Measurements from ENCODE around the gene EEFSEC.

DNA sequence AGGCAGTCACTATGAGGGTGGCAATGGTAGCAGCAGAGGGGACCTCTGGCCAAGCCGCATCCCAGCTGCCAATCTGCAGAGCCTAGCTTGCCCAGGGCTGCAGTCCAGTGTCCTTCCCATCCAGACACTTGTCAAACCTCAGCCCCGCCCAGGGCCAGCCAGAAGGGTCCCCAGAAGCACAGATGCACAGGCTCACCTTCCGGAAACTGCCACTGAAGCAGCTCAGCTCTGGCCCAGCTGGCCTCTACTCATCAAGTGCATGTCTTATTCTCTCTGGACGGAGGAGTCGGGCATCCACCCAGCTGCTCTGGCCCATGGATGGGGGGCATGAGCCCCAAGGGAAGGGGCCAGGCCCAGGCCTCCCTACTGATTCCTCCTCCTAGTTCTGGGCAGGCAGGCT lies 244.2 kb downstream of the EEFSEC start:
- TF ChIP-seq POLR2AphosphoS5 (IDR thresholded peaks at IDR 0.05; ENCODE audit: low read depth) (no peak), SPI1 (IDR thresholded peaks at IDR 0.05; ENCODE audit: borderline replicate concordance, low read depth) (no peak), GABPA (IDR thresholded peaks at IDR 0.05; ENCODE audit: low read depth) (no peak)
- TF ChIP-seq, protein P1, sequence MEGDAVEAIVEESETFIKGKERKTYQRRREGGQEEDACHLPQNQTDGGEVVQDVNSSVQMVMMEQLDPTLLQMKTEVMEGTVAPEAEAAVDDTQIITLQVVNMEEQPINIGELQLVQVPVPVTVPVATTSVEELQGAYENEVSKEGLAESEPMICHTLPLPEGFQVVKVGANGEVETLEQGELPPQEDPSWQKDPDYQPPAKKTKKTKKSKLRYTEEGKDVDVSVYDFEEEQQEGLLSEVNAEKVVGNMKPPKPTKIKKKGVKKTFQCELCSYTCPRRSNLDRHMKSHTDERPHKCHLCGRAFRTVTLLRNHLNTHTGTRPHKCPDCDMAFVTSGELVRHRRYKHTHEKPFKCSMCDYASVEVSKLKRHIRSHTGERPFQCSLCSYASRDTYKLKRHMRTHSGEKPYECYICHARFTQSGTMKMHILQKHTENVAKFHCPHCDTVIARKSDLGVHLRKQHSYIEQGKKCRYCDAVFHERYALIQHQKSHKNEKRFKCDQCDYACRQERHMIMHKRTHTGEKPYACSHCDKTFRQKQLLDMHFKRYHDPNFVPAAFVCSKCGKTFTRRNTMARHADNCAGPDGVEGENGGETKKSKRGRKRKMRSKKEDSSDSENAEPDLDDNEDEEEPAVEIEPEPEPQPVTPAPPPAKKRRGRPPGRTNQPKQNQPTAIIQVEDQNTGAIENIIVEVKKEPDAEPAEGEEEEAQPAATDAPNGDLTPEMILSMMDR (IDR thresholded peaks at IDR 0.05; ENCODE audit: insufficient read depth, low read length): no peak
- TF ChIP-seq, protein P2, sequence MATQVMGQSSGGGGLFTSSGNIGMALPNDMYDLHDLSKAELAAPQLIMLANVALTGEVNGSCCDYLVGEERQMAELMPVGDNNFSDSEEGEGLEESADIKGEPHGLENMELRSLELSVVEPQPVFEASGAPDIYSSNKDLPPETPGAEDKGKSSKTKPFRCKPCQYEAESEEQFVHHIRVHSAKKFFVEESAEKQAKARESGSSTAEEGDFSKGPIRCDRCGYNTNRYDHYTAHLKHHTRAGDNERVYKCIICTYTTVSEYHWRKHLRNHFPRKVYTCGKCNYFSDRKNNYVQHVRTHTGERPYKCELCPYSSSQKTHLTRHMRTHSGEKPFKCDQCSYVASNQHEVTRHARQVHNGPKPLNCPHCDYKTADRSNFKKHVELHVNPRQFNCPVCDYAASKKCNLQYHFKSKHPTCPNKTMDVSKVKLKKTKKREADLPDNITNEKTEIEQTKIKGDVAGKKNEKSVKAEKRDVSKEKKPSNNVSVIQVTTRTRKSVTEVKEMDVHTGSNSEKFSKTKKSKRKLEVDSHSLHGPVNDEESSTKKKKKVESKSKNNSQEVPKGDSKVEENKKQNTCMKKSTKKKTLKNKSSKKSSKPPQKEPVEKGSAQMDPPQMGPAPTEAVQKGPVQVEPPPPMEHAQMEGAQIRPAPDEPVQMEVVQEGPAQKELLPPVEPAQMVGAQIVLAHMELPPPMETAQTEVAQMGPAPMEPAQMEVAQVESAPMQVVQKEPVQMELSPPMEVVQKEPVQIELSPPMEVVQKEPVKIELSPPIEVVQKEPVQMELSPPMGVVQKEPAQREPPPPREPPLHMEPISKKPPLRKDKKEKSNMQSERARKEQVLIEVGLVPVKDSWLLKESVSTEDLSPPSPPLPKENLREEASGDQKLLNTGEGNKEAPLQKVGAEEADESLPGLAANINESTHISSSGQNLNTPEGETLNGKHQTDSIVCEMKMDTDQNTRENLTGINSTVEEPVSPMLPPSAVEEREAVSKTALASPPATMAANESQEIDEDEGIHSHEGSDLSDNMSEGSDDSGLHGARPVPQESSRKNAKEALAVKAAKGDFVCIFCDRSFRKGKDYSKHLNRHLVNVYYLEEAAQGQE (IDR thresholded peaks at IDR 0.05; ENCODE audit: insufficient replicate concordance, low read depth): no peak

Measured in HL-60 (cell line).